ENCODE results near the gene TRIM39. TPM values are rescaled to one million over a fixed set of nuclear protein-coding genes. Genes with fewer than 3 reads are reported as not detected.

TRIM39 gene
- total RNA-seq, 4 donors from 2014 or later: 3.2 to 29.7 (median 18.7) TPM

GRCh38 chr6:30355281-30355680 lies 28.6 kb downstream of the TRIM39 start:
- no peak overlapping the region for H3K27ac ChIP-seq
- H3K27me3 ChIP-seq: no peaks in the 10 kb centered on the region
- H3K36me3 ChIP-seq: no peaks in the 10 kb centered on the region
- H3K9me3 ChIP-seq: no peaks in the 10 kb centered on the region
- no peak overlapping the region for H3K4me3 ChIP-seq
- no peak for TF ChIP-seq CTCF (IDR thresholded peaks at IDR 0.05)
- no peak for TF ChIP-seq POLR2A (IDR thresholded peaks at IDR 0.05)
- intact Hi-C loops (cut with DNase I; ENCODE audit: low total_unique reads): no loop called here
- DNase-seq: no peak
- H3K4me1 ChIP-seq: no peaks in the 10 kb centered on the region

GRCh38 chr6:30356536-30356935 lies 29.8 kb downstream of the TRIM39 start:
- Histone ChIP-seq H3K36me3 (no peaks in the 10 kb centered on the region), H3K27ac (no peak overlapping the region), H3K9me3 (no peaks in the 10 kb centered on the region), H3K4me1 (no peaks in the 10 kb centered on the region), H3K4me3 (no peak overlapping the region), H3K27me3 (no peaks in the 10 kb centered on the region)
- DNase-seq: no peak
- intact Hi-C loops (cut with DNase I; ENCODE audit: low total_unique reads): no loop called here
- TF ChIP-seq CTCF (IDR thresholded peaks at IDR 0.05) (no peak), POLR2A (IDR thresholded peaks at IDR 0.05) (no peak)

GRCh38 chr6:30357678-30358540 lies 31.2 kb downstream of the TRIM39 start:
- intact Hi-C loops (cut with DNase I; ENCODE audit: low total_unique reads): no loop called here

GRCh38 chr6:30359276-30359675 lies 32.5 kb downstream of the TRIM39 start:
- Histone ChIP-seq H3K36me3 (no peaks in the 10 kb centered on the region), H3K9me3 (no peaks in the 10 kb centered on the region), H3K4me1 (no peaks in the 10 kb centered on the region), H3K27ac (no peak overlapping the region), H3K4me3 (no peak overlapping the region), H3K27me3 (no peaks in the 10 kb centered on the region)
- TF ChIP-seq CTCF (IDR thresholded peaks at IDR 0.05) (no peak), POLR2A (IDR thresholded peaks at IDR 0.05) (no peak)
- no peak for DNase-seq
- intact Hi-C loops (cut with DNase I; ENCODE audit: low total_unique reads): no loop called here

More at GRCh38 chr6:30357678-30358540, 31.2 kb downstream of the TRIM39 start:
- Histone ChIP-seq H3K9me3 (no peaks in the 10 kb centered on the region), H3K4me3 (peak overlapping the region; percentile 34 to 41), H3K4me1 (no peaks in the 10 kb centered on the region), H3K27ac (peak overlapping the region; percentile 67 to 79), H3K36me3 (no peaks in the 10 kb centered on the region), H3K27me3 (no peaks in the 10 kb centered on the region)
- TF ChIP-seq CTCF (IDR thresholded peaks at IDR 0.05): peak; percentile 50 to 79 (median 58)
- TF ChIP-seq POLR2A (IDR thresholded peaks at IDR 0.05): no peak
- peak; percentile 61 to 79 for DNase-seq

- no peaks in the 10 kb centered on the region for H3K27me3 ChIP-seq
- H3K36me3 ChIP-seq: no peaks in the 10 kb centered on the region
- intact Hi-C loops (cut with DNase I; ENCODE audit: low total_unique reads): no loop called here
- no peak overlapping the region for H3K27ac ChIP-seq
- no peaks in the 10 kb centered on the region for H3K9me3 ChIP-seq
- no peak overlapping the region for H3K4me3 ChIP-seq
- no peak for DNase-seq
- no peaks in the 10 kb centered on the region for H3K4me1 ChIP-seq
- TF ChIP-seq CTCF (IDR thresholded peaks at IDR 0.05) (no peak), POLR2A (IDR thresholded peaks at IDR 0.05) (no peak)
These were observed 33.4 kb downstream of the TRIM39 start for GRCh38 chr6:30360139-30360538.

Data from uterus (tissue), 4 donors.